ENCODE results near the gene NEGR1.

DNA sequence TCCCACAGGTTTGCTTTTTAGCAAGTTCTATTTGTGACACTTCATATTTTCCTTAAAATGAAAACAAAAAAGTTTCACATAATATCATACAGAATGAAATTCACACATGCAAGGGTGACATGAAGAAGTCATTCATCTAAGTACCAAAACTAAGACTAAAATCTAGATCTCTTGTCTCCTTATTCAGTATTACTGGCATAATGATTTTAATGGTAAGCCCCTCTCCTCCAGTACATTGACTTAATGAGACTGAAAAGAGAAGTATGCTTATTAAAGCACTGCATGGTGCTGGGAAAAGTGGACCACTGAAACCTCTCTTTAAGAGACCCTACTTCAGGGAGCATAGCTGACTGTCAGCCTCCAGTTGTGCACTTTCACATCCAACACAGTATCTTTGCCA is 99.5 kb downstream of the NEGR1 start:
- TF ChIP-seq POLR2A (IDR thresholded peaks at IDR 0.05), result no peak
- TF ChIP-seq, protein P1, sequence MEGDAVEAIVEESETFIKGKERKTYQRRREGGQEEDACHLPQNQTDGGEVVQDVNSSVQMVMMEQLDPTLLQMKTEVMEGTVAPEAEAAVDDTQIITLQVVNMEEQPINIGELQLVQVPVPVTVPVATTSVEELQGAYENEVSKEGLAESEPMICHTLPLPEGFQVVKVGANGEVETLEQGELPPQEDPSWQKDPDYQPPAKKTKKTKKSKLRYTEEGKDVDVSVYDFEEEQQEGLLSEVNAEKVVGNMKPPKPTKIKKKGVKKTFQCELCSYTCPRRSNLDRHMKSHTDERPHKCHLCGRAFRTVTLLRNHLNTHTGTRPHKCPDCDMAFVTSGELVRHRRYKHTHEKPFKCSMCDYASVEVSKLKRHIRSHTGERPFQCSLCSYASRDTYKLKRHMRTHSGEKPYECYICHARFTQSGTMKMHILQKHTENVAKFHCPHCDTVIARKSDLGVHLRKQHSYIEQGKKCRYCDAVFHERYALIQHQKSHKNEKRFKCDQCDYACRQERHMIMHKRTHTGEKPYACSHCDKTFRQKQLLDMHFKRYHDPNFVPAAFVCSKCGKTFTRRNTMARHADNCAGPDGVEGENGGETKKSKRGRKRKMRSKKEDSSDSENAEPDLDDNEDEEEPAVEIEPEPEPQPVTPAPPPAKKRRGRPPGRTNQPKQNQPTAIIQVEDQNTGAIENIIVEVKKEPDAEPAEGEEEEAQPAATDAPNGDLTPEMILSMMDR (IDR thresholded peaks at IDR 0.05), result no peak

Measured in testis (tissue), 2 donors.